ENCODE results near the gene KRTAP10-3. TPM values are rescaled to one million over a fixed set of nuclear protein-coding genes. Genes with fewer than 3 reads are reported as not detected.

The KRTAP10-3 gene
- total and polyA plus RNA-seq, 9 of the 15 experiments (the other 6 are each of a cell fraction or from before 2014, with no cell fraction given) = not detected

DNA sequence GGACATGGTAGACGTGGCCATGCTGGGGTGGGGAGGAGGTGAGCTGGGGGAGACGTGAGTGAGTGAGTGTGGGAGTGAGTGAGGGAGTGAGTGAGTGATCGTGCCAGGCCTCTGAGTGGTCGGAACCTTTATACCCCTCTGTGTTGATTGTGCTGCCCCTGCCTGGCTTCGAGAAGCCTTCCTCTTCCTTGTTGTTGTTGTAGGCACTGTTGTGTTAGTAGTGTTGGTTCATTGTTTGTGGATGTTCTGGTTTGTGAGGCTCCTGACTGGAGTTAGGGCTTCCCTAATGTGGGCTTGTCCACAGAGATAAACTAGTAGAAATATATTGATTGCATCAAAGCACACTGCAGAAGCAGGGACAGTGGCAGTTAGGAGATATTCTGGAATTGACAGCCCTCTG, at the start of gene KRTAP10-3 (continued):
- TF ChIP-seq, protein P1, sequence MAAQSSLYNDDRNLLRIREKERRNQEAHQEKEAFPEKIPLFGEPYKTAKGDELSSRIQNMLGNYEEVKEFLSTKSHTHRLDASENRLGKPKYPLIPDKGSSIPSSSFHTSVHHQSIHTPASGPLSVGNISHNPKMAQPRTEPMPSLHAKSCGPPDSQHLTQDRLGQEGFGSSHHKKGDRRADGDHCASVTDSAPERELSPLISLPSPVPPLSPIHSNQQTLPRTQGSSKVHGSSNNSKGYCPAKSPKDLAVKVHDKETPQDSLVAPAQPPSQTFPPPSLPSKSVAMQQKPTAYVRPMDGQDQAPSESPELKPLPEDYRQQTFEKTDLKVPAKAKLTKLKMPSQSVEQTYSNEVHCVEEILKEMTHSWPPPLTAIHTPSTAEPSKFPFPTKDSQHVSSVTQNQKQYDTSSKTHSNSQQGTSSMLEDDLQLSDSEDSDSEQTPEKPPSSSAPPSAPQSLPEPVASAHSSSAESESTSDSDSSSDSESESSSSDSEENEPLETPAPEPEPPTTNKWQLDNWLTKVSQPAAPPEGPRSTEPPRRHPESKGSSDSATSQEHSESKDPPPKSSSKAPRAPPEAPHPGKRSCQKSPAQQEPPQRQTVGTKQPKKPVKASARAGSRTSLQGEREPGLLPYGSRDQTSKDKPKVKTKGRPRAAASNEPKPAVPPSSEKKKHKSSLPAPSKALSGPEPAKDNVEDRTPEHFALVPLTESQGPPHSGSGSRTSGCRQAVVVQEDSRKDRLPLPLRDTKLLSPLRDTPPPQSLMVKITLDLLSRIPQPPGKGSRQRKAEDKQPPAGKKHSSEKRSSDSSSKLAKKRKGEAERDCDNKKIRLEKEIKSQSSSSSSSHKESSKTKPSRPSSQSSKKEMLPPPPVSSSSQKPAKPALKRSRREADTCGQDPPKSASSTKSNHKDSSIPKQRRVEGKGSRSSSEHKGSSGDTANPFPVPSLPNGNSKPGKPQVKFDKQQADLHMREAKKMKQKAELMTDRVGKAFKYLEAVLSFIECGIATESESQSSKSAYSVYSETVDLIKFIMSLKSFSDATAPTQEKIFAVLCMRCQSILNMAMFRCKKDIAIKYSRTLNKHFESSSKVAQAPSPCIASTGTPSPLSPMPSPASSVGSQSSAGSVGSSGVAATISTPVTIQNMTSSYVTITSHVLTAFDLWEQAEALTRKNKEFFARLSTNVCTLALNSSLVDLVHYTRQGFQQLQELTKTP (IDR thresholded peaks at IDR 0.05; ENCODE audit: low read depth in 1 of 2, partially characterized antibody in 2 of 2) = no peak
- TF ChIP-seq, protein P2, sequence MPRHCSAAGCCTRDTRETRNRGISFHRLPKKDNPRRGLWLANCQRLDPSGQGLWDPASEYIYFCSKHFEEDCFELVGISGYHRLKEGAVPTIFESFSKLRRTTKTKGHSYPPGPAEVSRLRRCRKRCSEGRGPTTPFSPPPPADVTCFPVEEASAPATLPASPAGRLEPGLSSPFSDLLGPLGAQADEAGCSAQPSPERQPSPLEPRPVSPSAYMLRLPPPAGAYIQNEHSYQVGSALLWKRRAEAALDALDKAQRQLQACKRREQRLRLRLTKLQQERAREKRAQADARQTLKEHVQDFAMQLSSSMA (CRISPR knock-in tag; IDR thresholded peaks at IDR 0.05) = no peak
- TF ChIP-seq ZSCAN29 (IDR thresholded peaks at IDR 0.05) = no peak
- TF ChIP-seq POLR2H (tag; IDR thresholded peaks at IDR 0.05; ENCODE audit: low read depth) = no peak
- TF ChIP-seq ZNF717 (CRISPR knock-in tag; IDR thresholded peaks at IDR 0.05) = no peak

DNA sequence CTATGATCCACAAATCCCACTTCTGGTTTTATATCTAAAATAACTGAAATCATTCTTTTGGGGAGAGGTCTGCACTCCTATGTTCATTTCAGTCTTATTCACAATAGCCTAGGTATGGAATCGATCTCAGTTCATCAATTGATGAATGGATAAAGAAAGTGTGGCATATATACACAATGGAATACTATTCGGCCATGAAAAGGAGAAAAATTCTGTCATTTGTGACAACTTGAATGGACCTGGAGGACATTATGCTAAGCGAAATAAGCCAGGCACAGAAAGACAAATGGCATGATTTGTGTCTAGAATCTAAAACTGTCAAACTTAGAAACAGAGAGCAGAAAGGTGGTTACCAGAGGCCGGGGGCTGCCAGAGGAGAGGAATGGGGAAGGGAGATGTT, 47.9 kb upstream of the KRTAP10-3 start:
- ATAC-seq (no peak), FAIRE-seq (peak; percentile 29), DNase-seq (ENCODE audit: extremely low read depth in 1 of 4, low spot score in 3 of 4) (no peak)
- Histone ChIP-seq H3K9ac (ENCODE audit: insufficient read depth in 1 of 2, low read depth in 2 of 2, low read length in 2 of 2) (no peak overlapping the region), H3K9me1 (ENCODE audit: control insufficient read depth, insufficient read depth, low read length) (no peaks in the 10 kb centered on the region), H4K20me1 (replicated peaks; ENCODE audit: control insufficient read depth, insufficient read depth, low read length) (no peaks in the 10 kb centered on the region), H3K36me3 (ENCODE audit: control insufficient read depth, insufficient read depth, low read length) (no peaks in the 10 kb centered on the region), H3K27ac (ENCODE audit: extremely low read depth, low read depth, low read length) (no peak overlapping the region), H3K27me3 (ENCODE audit: control insufficient read depth in 2 of 2, insufficient read depth in 2 of 2, low read length in 2 of 2) (peaks cover 4 to 19% of the 10 kb centered on the region in 2 experiments; a peak in 3 of 5 replicates), H3K79me2 (ENCODE audit: control insufficient read depth, insufficient read depth, low read length) (no peaks in the 10 kb centered on the region), H3K9me3 (replicated peaks; ENCODE audit: control insufficient read depth, insufficient read depth, low read depth, low read length) (no peaks in the 10 kb centered on the region; the same call in none of the 2 replicates), H3K4me3 (no peak overlapping the region), H3K4me2 (ENCODE audit: insufficient read depth, low read length) (no peak overlapping the region), H3K4me1 (replicated peaks in 1 of 2; ENCODE audit: control insufficient read depth in 2 of 2, insufficient read depth in 2 of 2, low read length in 2 of 2) (peaks cover 0 to 10% of the 10 kb centered on the region in 2 experiments; a peak in 1 of 5 replicates), H2AFZ (ENCODE audit: low read depth, low read length) (no peak overlapping the region)
- TF ChIP-seq ZNF146 (CRISPR knock-in tag; IDR thresholded peaks at IDR 0.05; ENCODE audit: unreplicated experiment) = peak; percentile 36
- TF ChIP-seq NFXL1 (CRISPR knock-in tag; IDR thresholded peaks at IDR 0.05) = no peak
- peak; percentile 16 for TF ChIP-seq RBM25 (IDR thresholded peaks at IDR 0.05; ENCODE audit: low read depth, low read length, severe bottlenecking)
- BruUV-seq (replicated peaks) = no TSS peak
- POLR2A ChIA-PET = no interaction called here
- in situ Hi-C loops (cut with MboI) (no loop called here), intact Hi-C loops (cut with micrococcal nuclease) (no loop called here)
- CTCF ChIA-PET (ENCODE audit: low intra/inter-chr PET ratio) = no interaction called here
- 3% methylated on average over 4 of the region's 4 CpGs for WGBS (ENCODE audit: insufficient coverage, low coverage, missing lambda C conversion rate)
